Measurements from ENCODE around the gene CCDC149.
"Not testable (repeated sequence)": the region's sequence is repeated elsewhere in the genome, so short reads cannot be mapped to it uniquely, and the experiment has no call there.

Gene CCDC149

GRCh38 chr4:24917076-24917856 lies 4.4 kb upstream of the CCDC149 start:
- H3K36me3 ChIP-seq (ENCODE audit: control insufficient read depth, insufficient read depth, low read length): no peaks in the 10 kb centered on the region
- H3K27ac ChIP-seq (ENCODE audit: low read depth, low read length, severe bottlenecking): no peak overlapping the region
- H3K4me3 ChIP-seq (ENCODE audit: extremely low read depth, insufficient read depth, low read length, poor library complexity, severe bottlenecking): no peak overlapping the region
- no peaks in the 10 kb centered on the region for H3K4me1 ChIP-seq (ENCODE audit: control insufficient read depth, insufficient read depth, low read length, poor library complexity, severe bottlenecking)
- 48 to 60% methylated on average over 15 to 16 of the region's 20 CpGs for WGBS, 2 experiments (ENCODE audit: insufficient coverage in 2 of 2)
- H3K9me3 ChIP-seq (ENCODE audit: control insufficient read depth, low read length): peaks cover 13% of the 10 kb centered on the region

GRCh38 chr4:24915121-24915922 lies 2.5 kb upstream of the CCDC149 start:
- Histone ChIP-seq H3K36me3 (ENCODE audit: control insufficient read depth, insufficient read depth, low read length) (no peaks in the 10 kb centered on the region), H3K9me3 (ENCODE audit: control insufficient read depth, low read length) (peaks cover 18% of the 10 kb centered on the region), H3K4me1 (ENCODE audit: control insufficient read depth, insufficient read depth, low read length, poor library complexity, severe bottlenecking) (no peaks in the 10 kb centered on the region), H3K4me3 (ENCODE audit: extremely low read depth, insufficient read depth, low read length, poor library complexity, severe bottlenecking) (no peak overlapping the region), H3K27ac (ENCODE audit: low read depth, low read length, severe bottlenecking) (no peak overlapping the region)
- 71% methylated on average over 7 to 8 of the region's 8 CpGs for WGBS, 2 experiments (ENCODE audit: insufficient coverage in 2 of 2)

- WGBS, 2 experiments (ENCODE audit: insufficient coverage in 2 of 2): 93 to 100% methylated on average over 1 to 2 of the region's 6 CpGs
- peaks cover 3% of the 10 kb centered on the region for H3K36me3 ChIP-seq (ENCODE audit: control insufficient read depth, insufficient read depth, low read length)
- H3K4me3 ChIP-seq (ENCODE audit: extremely low read depth, insufficient read depth, low read length, poor library complexity, severe bottlenecking): no peak overlapping the region
- H3K4me1 ChIP-seq (ENCODE audit: control insufficient read depth, insufficient read depth, low read length, poor library complexity, severe bottlenecking): no peaks in the 10 kb centered on the region
- peaks cover 21% of the 10 kb centered on the region for H3K9me3 ChIP-seq (ENCODE audit: control insufficient read depth, low read length)
- H3K27ac ChIP-seq (ENCODE audit: low read depth, low read length, severe bottlenecking): no peak overlapping the region
Measured at GRCh38 chr4:24914460-24914859, 1.6 kb upstream of the CCDC149 start.

- Histone ChIP-seq H3K27ac (ENCODE audit: low read depth, low read length, severe bottlenecking) (peak overlapping the region; percentile 29), H3K4me3 (ENCODE audit: extremely low read depth, insufficient read depth, low read length, poor library complexity, severe bottlenecking) (peak overlapping the region; percentile 35), H3K4me1 (ENCODE audit: control insufficient read depth, insufficient read depth, low read length, poor library complexity, severe bottlenecking) (no peaks in the 10 kb centered on the region), H3K36me3 (ENCODE audit: control insufficient read depth, insufficient read depth, low read length) (peaks cover 12% of the 10 kb centered on the region), H3K9me3 (ENCODE audit: control insufficient read depth, low read length) (peaks cover 31% of the 10 kb centered on the region)
- 4 to 24% methylated on average over 13 to 17 of the region's 25 CpGs for WGBS, 2 experiments (ENCODE audit: insufficient coverage in 2 of 2)
Measured at GRCh38 chr4:24913119-24913485, 260 bp upstream of the CCDC149 start.

- H3K36me3 ChIP-seq (ENCODE audit: control insufficient read depth, insufficient read depth, low read length): peaks cover 12% of the 10 kb centered on the region
- no peak overlapping the region for H3K27ac ChIP-seq (ENCODE audit: low read depth, low read length, severe bottlenecking)
- H3K9me3 ChIP-seq (ENCODE audit: control insufficient read depth, low read length): peaks cover 31% of the 10 kb centered on the region
- H3K4me3 ChIP-seq (ENCODE audit: extremely low read depth, insufficient read depth, low read length, poor library complexity, severe bottlenecking): no peak overlapping the region
- 92 to 100% methylated on average over 1 of the region's 1 CpG for WGBS, 2 experiments (ENCODE audit: insufficient coverage in 2 of 2)
- no peaks in the 10 kb centered on the region for H3K4me1 ChIP-seq (ENCODE audit: control insufficient read depth, insufficient read depth, low read length, poor library complexity, severe bottlenecking)
Measured at GRCh38 chr4:24910499-24910898, 2.3 kb downstream of the CCDC149 start.

GRCh38 chr4:24909606-24910005 lies 3.2 kb downstream of the CCDC149 start:
- H3K27ac ChIP-seq (ENCODE audit: low read depth, low read length, severe bottlenecking); H3K4me1 ChIP-seq (ENCODE audit: control insufficient read depth, insufficient read depth, low read length, poor library complexity, severe bottlenecking); H3K4me3 ChIP-seq (ENCODE audit: extremely low read depth, insufficient read depth, low read length, poor library complexity, severe bottlenecking): not testable (repeated sequence)
- Histone ChIP-seq H3K9me3 (ENCODE audit: control insufficient read depth, low read length) (peaks cover 31% of the 10 kb centered on the region), H3K36me3 (ENCODE audit: control insufficient read depth, insufficient read depth, low read length) (peaks cover 12% of the 10 kb centered on the region)
- 76 to 80% methylated on average over 3 of the region's 3 CpGs for WGBS, 2 experiments (ENCODE audit: insufficient coverage in 2 of 2)

GRCh38 chr4:24897639-24898038 lies 15.2 kb downstream of the CCDC149 start:
- Histone ChIP-seq H3K4me3 (ENCODE audit: extremely low read depth, insufficient read depth, low read length, poor library complexity, severe bottlenecking) (no peak overlapping the region), H3K27ac (ENCODE audit: low read depth, low read length, severe bottlenecking) (no peak overlapping the region), H3K36me3 (ENCODE audit: control insufficient read depth, insufficient read depth, low read length) (no peaks in the 10 kb centered on the region), H3K9me3 (ENCODE audit: control insufficient read depth, low read length) (no peaks in the 10 kb centered on the region), H3K4me1 (ENCODE audit: control insufficient read depth, insufficient read depth, low read length, poor library complexity, severe bottlenecking) (no peaks in the 10 kb centered on the region)
- WGBS, 2 experiments (ENCODE audit: insufficient coverage in 2 of 2): 98% methylated on average over 6 of the region's 6 CpGs

GRCh38 chr4:24896977-24897376 lies 15.9 kb downstream of the CCDC149 start:
- H3K27ac ChIP-seq (ENCODE audit: low read depth, low read length, severe bottlenecking): no peak overlapping the region
- H3K4me3 ChIP-seq (ENCODE audit: extremely low read depth, insufficient read depth, low read length, poor library complexity, severe bottlenecking): no peak overlapping the region
- 90 to 92% methylated on average over 3 to 5 of the region's 5 CpGs for whole genome bisulfite sequencing, 2 experiments (ENCODE audit: insufficient coverage in 2 of 2)
- no peaks in the 10 kb centered on the region for H3K9me3 ChIP-seq (ENCODE audit: control insufficient read depth, low read length)
- no peaks in the 10 kb centered on the region for H3K4me1 ChIP-seq (ENCODE audit: control insufficient read depth, insufficient read depth, low read length, poor library complexity, severe bottlenecking)
- H3K36me3 ChIP-seq (ENCODE audit: control insufficient read depth, insufficient read depth, low read length): no peaks in the 10 kb centered on the region

GRCh38 chr4:24896056-24896455 lies 16.8 kb downstream of the CCDC149 start:
- no peak overlapping the region for H3K4me3 ChIP-seq (ENCODE audit: extremely low read depth, insufficient read depth, low read length, poor library complexity, severe bottlenecking)
- H3K4me1 ChIP-seq (ENCODE audit: control insufficient read depth, insufficient read depth, low read length, poor library complexity, severe bottlenecking): no peaks in the 10 kb centered on the region
- no peaks in the 10 kb centered on the region for H3K36me3 ChIP-seq (ENCODE audit: control insufficient read depth, insufficient read depth, low read length)
- H3K27ac ChIP-seq (ENCODE audit: low read depth, low read length, severe bottlenecking): no peak overlapping the region
- 58 to 63% methylated on average over 1 of the region's 3 CpGs for WGBS, 2 experiments (ENCODE audit: insufficient coverage in 2 of 2)
- H3K9me3 ChIP-seq (ENCODE audit: control insufficient read depth, low read length): no peaks in the 10 kb centered on the region

- Histone ChIP-seq H3K36me3 (ENCODE audit: control insufficient read depth, insufficient read depth, low read length) (no peaks in the 10 kb centered on the region), H3K27ac (ENCODE audit: low read depth, low read length, severe bottlenecking) (no peak overlapping the region), H3K4me3 (ENCODE audit: extremely low read depth, insufficient read depth, low read length, poor library complexity, severe bottlenecking) (no peak overlapping the region), H3K4me1 (ENCODE audit: control insufficient read depth, insufficient read depth, low read length, poor library complexity, severe bottlenecking) (no peaks in the 10 kb centered on the region), H3K9me3 (ENCODE audit: control insufficient read depth, low read length) (no peaks in the 10 kb centered on the region)
- WGBS, 2 experiments (ENCODE audit: insufficient coverage in 2 of 2): no CpG with 5 or more reads among the region's 1 CpG
Measured at GRCh38 chr4:24895461-24895860, 17.4 kb downstream of the CCDC149 start.

GRCh38 chr4:24894846-24895245 lies 18.0 kb downstream of the CCDC149 start:
- Histone ChIP-seq H3K4me3 (ENCODE audit: extremely low read depth, insufficient read depth, low read length, poor library complexity, severe bottlenecking) (no peak overlapping the region), H3K27ac (ENCODE audit: low read depth, low read length, severe bottlenecking) (no peak overlapping the region), H3K36me3 (ENCODE audit: control insufficient read depth, insufficient read depth, low read length) (no peaks in the 10 kb centered on the region), H3K4me1 (ENCODE audit: control insufficient read depth, insufficient read depth, low read length, poor library complexity, severe bottlenecking) (no peaks in the 10 kb centered on the region), H3K9me3 (ENCODE audit: control insufficient read depth, low read length) (no peaks in the 10 kb centered on the region)
- 80 to 100% methylated on average over 1 to 2 of the region's 9 CpGs for WGBS, 2 experiments (ENCODE audit: insufficient coverage in 2 of 2)

All from mesodermal cell (in vitro differentiated cells).